NCI-H524 (cell line): Measurements from ENCODE around the gene NFIX.
"Not testable (repeated sequence)": the region's sequence is repeated elsewhere in the genome, so short reads cannot be mapped to it uniquely, and the experiment has no call there.

ENCODE experiments used
- DNase-seq, 2 experiments: peaks; one replicate each; lab custom pipeline; 2025; lab: John Stamatoyannopoulos, UW

NFIX gene

DNA sequence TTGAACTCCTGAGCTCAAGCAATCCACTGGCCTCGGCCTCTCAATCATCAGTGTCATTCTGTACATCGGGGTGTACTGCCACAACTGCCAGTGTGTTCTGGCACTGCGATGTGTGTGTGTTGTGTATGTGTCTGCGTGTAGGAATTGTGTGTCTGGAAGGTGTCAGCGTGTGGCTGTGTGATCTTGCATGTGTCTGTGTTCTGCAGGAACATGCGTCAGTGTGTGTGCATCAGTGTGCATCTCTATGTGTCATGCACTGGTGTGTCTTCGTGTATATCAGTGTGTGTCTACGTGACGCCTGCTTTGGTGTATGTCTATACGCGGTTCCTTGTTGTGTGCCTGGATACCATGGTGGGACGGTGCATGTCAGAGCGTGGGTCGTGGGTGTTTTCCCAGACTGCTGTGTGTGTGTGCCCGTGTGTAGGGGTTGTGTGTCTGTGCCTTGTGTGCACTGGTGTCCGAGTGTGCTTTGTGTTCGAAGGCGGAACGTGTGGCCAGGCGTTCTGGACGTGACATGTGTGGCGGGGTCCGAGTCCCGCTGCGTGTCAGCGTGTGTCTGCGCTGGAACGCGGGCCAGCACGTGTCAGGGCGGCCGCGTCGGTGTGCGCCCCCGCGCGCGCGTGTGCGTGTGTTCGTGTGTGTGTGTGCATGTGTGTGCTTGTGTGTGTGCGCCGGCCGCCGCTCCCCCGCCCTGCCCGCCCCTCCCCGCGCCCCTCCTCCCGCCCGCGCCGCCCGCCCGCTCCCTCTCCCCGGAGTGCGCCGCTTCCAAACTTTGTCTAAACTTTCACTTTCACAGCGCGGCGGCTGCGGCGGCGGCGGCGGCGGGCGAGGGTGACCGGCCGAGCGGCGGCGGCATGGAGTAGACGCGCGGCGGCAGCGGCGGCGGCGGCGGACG, at the start of gene NFIX:
TSS of gene NFIX (plus strand) at position 775 of the 895 bp plus-strand sequence. CDS start 363 bp downstream, outside the sequence.
- DNase-seq, result no peak

- peak; percentile 97 to 99 for DNase-seq
Measured at GRCh38 chr19:12945479-12946091, 49.7 kb upstream of the NFIX start, which contains the start of gene RAD23A. Gene RAD23A, plus strand, starts transcription at chr19:12945862. Its CDS starts 87 bp downstream, at chr19:12945949.

DNA sequence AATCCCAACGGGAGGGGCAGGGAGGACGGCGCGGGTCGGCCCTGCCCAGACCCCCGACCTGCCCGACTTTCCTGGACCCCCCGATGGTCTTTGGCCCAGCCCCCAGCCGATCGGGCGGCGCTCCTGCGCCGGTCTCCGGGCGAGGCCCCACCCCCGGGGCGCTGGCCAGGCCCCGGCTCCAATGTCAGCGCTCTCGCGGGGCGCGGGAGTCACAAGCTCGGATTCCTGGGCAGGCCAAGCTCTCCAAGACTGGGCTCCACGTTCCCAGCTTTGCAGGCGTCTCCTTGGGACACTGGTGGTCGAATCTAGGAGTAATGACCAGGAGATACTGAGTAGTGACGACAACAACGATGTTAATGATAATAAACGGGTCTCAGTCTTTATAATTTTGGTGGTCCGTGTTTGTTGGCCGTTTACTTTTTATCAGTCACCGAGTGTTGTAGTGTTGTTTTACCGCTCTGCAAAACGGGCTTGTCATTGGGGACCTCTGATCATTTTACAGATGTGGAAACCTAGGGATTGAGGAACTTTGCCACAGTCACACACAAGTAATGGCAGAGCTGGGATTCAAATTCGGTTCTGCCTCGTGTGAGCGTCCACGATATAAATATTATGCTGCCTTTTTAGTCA, 49.1 kb upstream of the NFIX start:
- DNase-seq, result peak; percentile 47 to 56

DNA sequence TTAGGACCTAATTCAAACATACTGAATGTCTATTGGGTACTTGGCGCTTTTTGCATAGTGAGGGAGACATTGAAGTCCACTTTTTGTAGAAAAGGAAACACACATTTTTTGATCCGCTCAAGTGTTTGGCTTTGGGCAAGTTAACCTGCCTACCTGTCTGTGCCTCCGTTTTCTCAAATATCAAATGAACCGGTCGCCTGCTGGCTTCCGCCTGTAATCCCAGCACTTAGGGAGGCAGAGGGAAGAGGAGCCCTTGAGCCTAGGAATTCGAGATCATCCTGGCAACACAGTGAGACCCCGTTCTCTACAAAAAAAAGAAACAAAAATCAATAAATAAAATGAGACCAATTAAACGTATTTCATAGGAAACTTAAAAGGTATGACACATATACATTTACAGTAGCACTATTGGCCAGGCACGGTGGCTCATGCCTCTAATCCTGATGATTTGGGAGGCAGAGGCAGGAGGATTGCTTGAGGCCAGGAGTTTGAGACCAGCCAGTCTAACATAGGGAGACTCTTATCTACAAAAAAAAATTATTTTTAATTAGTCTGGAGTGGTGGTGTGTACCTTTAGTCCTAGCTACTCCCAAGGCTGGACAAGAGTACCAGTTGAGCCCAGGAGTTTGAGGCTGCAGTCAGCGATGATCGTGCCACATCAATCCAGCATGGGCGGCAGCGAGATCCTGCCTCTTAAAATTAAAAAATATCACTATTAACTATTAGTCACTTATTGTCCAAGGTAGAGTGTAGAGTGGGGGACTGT, 48.4 kb upstream of the NFIX start:
- peak in 1 of 2 experiments; percentile 33 for DNase-seq

GRCh38 chr19:12947702-12948611, 47.3 kb upstream of the NFIX start:
- DNase-seq, result no peak

GRCh38 chr19:12948612-12949362, 46.5 kb upstream of the NFIX start:
- no peak for DNase-seq

- no peak for DNase-seq
Measured at GRCh38 chr19:12949363-12950283, 45.7 kb upstream of the NFIX start.

- DNase-seq, result not testable (repeated sequence)
Measured at GRCh38 chr19:12952050-12952449, 43.2 kb upstream of the NFIX start.

DNA sequence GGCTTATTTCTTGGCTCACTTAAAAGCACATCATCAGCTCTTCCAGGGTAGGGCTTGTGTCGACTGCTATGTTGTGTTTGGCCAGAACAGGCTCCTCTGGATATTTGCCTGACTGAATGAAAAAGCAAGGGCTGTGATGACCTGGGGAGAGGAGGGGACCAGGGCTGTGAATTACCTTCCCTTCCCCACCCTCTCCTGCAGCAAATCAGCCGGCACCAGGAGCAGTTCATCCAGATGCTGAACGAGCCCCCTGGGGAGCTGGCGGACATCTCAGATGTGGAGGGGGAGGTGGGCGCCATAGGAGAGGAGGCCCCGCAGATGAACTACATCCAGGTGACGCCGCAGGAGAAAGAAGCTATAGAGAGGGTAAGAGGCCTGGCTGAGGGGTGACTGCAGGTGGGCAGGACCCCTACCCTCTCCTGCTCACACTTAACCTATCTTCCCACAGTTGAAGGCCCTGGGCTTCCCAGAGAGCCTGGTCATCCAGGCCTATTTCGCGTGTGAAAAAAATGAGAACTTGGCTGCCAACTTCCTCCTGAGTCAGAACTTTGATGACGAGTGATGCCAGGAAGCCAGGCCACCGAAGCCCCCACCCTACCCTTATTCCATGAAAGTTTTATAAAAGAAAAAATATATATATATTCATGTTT, 42.7 kb upstream of the NFIX start:
- peak; percentile 59 to 69 for DNase-seq

DNA sequence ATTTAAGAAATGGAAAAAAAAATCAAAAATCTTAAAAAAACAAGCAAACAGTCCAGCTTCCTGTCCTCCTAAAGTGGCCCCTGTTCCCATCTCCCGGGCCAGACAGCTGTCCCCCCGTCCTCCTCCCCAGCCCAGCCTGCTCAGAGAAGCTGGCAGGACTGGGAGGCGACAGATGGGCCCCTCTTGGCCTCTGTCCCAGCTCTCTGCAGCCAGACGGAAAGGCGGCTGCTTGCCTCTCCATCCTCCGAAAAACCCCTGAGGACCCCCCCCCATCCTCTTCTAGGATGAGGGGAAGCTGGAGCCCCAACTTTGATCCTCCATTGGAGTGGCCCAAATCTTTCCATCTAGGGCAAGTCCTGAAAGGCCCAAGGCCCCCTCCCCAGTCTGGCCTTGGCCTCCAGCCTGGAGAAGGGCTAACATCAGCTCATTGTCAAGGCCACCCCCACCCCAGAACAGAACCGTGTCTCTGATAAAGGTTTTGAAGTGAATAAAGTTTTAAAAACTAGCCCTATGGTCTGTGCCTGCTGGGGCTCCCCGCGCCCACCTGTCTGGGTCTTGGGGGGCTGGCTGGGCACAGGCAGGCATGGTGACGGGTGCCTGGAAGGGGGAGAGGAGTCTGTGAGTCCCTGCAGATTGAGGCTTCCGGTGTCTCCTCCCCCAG, 42.0 kb upstream of the NFIX start:
- DNase-seq, result peak; percentile 95 to 96

GRCh38 chr19:12953799-12954611, 41.3 kb upstream of the NFIX start:
- DNase-seq, result peak; percentile 90 to 91

DNA sequence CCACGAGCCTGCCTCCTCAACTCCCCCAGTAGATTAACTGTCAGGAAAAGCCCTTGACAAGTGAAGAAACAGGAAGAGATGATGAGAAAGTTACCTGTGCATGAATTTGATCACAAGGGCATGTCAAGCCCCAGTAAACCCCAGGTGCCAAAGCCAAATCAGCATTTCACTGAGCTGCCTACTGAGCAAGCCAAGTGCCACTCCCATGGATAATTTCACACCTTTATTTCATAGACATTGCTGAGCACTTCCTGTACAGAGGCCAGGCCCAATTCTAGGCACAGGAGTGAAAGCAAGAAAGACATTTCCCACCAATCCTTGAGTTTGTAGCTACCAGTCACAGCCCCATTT, 40.7 kb upstream of the NFIX start:
- DNase-seq, result no peak

DNA sequence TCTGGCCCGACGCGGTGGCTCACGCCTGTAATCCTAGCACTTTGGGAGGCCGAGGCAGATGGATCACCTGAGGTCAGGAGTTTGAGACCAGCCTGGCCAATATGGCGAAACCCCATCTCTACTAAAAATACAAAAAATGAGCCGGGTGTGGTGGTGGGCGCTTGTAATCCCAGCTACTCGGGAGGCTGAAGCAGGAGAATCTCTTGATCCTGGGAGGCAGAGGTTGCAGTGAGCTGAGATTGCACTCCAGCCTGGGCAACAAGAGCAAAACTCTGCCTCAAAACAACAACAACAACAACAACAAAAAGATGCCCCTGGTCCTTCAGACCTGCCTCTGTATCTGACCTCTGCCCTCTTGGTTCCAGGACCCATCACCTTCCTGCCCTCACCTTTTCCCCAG, 39.7 kb upstream of the NFIX start:
- DNase-seq, result not testable (repeated sequence)

- DNase-seq, result no peak
Measured at GRCh38 chr19:12955996-12956395, 39.3 kb upstream of the NFIX start.

GRCh38 chr19:12956446-12957388, 38.6 kb upstream of the NFIX start, which contains the start of gene GADD45GIP1:
Gene GADD45GIP1, minus strand, starts transcription at chr19:12957223. Its CDS starts 11 bp downstream, at chr19:12957212.
- peak; percentile 26 to 77 for DNase-seq
